ENCODE results near the gene CGB7.

CGB7 gene

GRCh38 chr19:49014123-49014869 lies 43.3 kb downstream of the CGB7 start:
- no peak overlapping the region for H3K4me3 ChIP-seq (replicated peaks; ENCODE audit: low read depth, low read length)
- no peak for TF ChIP-seq CTCF (IDR thresholded peaks at IDR 0.05; ENCODE audit: low read length, missing control alignments)
- DNase-seq (ENCODE audit: low read depth): no peak

GRCh38 chr19:49011194-49011593 lies 46.4 kb downstream of the CGB7 start:
- no peak overlapping the region for H3K4me3 ChIP-seq (replicated peaks; ENCODE audit: low read depth, low read length)
- no peak for DNase-seq (ENCODE audit: low read depth)
- TF ChIP-seq CTCF (IDR thresholded peaks at IDR 0.05; ENCODE audit: low read length, missing control alignments): no peak

GRCh38 chr19:49010453-49010852 lies 47.1 kb downstream of the CGB7 start:
- H3K4me3 ChIP-seq (replicated peaks; ENCODE audit: low read depth, low read length): no peak overlapping the region

GRCh38 chr19:49009828-49010227 lies 47.7 kb downstream of the CGB7 start:
- no peak for TF ChIP-seq CTCF (IDR thresholded peaks at IDR 0.05; ENCODE audit: low read length, missing control alignments)
- DNase-seq (ENCODE audit: low read depth): no peak
- no peak overlapping the region for H3K4me3 ChIP-seq (replicated peaks; ENCODE audit: low read depth, low read length)

More at GRCh38 chr19:49010453-49010852, 47.1 kb downstream of the CGB7 start:
- no peak for DNase-seq (ENCODE audit: low read depth)
- TF ChIP-seq CTCF (IDR thresholded peaks at IDR 0.05; ENCODE audit: low read length, missing control alignments): no peak

GRCh38 chr19:49006905-49007304 lies 50.6 kb downstream of the CGB7 start:
- no peak for DNase-seq (ENCODE audit: low read depth)
- no peak overlapping the region for H3K4me3 ChIP-seq (replicated peaks; ENCODE audit: low read depth, low read length)
- TF ChIP-seq CTCF (IDR thresholded peaks at IDR 0.05; ENCODE audit: low read length, missing control alignments): no peak

- TF ChIP-seq CTCF (IDR thresholded peaks at IDR 0.05; ENCODE audit: low read length, missing control alignments): no peak
- DNase-seq (ENCODE audit: low read depth): no peak
- H3K4me3 ChIP-seq (replicated peaks; ENCODE audit: low read depth, low read length): no peak overlapping the region
Observed at GRCh38 chr19:49004964-49005614, 52.5 kb downstream of the CGB7 start.
